HepG2 (cell line): Measurements from ENCODE around the gene TATDN3. TPM values are rescaled to one million over a fixed set of nuclear protein-coding genes. Genes with fewer than 3 reads are reported as not detected.

ENCODE experiments used
- ATAC-seq: fragments of 200-7000 bp; cut with Tn5 transposase; 3 replicates; pipeline ENCODE4 v1.9.1; 2020; ENCODE audit warnings: mild to moderate bottlenecking, moderate library complexity
- BruUV-seq: library from RNA; stranded (reverse); fragments of 400-500 nt; replicated peaks from 2 replicates; lab custom pipeline; 2021; lab: Mats Ljungman, UMichigan
- CTCF ChIA-PET: fragments of 300-600 bp; formaldehyde crosslinking; extraction: SDS; loops from one replicate; lab custom pipeline; 2021; ENCODE audit warnings: low total read pairs, inconsistent platforms, low intra/inter-chr PET ratio; lab: Yijun Ruan, JAX
- POLR2A ChIA-PET: fragments of 350-600 bp; sonication (Branson Sonifier 250); formaldehyde crosslinking; loops from one replicate; lab custom pipeline; 2020; ENCODE audit warnings: antibody characterized with exemption, inconsistent platforms; lab: Yijun Ruan, JAX
- DNase-seq: peaks from one replicate; pipeline ENCODE4 v3.0.0-alpha.2; 2015; ENCODE audit warnings: low spot score
- FAIRE-seq: peaks from 3 replicates; lab custom pipeline; 2011; peaks lifted over from hg19 to GRCh38; lab: Jason Lieb, UNC
- H2AFZ ChIP-seq: one replicate; pipeline ENCODE4 v1.6.1; 2011; ENCODE audit warnings: low read length, inconsistent platforms
- H3K27ac ChIP-seq: fragments of 300-600 bp; 3 replicates; pipeline ENCODE4 v1.8.0; 2011; ENCODE audit warnings: mixed run types, mild to moderate bottlenecking, mixed read lengths, low read length, inconsistent platforms; ENCODE audit not compliant: insufficient read depth; ENCODE audit errors: extremely low read length
- H3K27me3 ChIP-seq, 2 experiments: fragments of 200-600 bp in 1 of 2; 2 replicates in 1 of 2; 3 replicates in 1 of 2; pipeline versions ENCODE4 v1.6.0 to v1.8.0; 2011; ENCODE audit warnings: low read length in 2 of 2, mild to moderate bottlenecking in 2 of 2, moderate library complexity in 2 of 2, inconsistent platforms in 1 of 2; ENCODE audit not compliant: insufficient read depth in 2 of 2, control insufficient read depth in 1 of 2
- H3K36me3 ChIP-seq, 2 experiments: fragments of 200-600 bp in 1 of 2; replicated peaks in 1 of 2; 2 replicates in 1 of 2; 3 replicates in 1 of 2; pipeline versions ENCODE4 v1.5.1 to v1.8.0; 2011; ENCODE audit warnings: low read length in 2 of 2, inconsistent platforms in 1 of 2; ENCODE audit not compliant: insufficient read depth in 2 of 2, control insufficient read depth in 1 of 2
- H3K4me1 ChIP-seq: 2 replicates; pipeline ENCODE4 v1.5.1; 2012; ENCODE audit warnings: low read length, inconsistent platforms; ENCODE audit not compliant: insufficient read depth
- H3K4me2 ChIP-seq: 2 replicates; pipeline ENCODE4 v1.6.0; 2011; ENCODE audit warnings: low read depth, low read length, inconsistent platforms
- H3K4me3 ChIP-seq, 3 experiments: fragments of 200-600 bp in 1 of 3; sonication (generic), shearing (Covaris generic) in 1 of 3; replicated peaks in 1 of 3; 2 replicates each; pipeline ENCODE4 v1.5.1; 2011 to 2016; ENCODE audit warnings: low read length in 3 of 3, inconsistent platforms in 2 of 3, low read depth in 2 of 3, mild to moderate bottlenecking in 2 of 3, control low read depth in 1 of 3, mixed read lengths in 1 of 3; ENCODE audit not compliant: insufficient read depth in 1 of 3
- H3K79me2 ChIP-seq: one replicate; pipeline ENCODE4 v1.6.1; 2011; ENCODE audit warnings: low read length, inconsistent platforms; ENCODE audit not compliant: insufficient read depth
- H3K9ac ChIP-seq: 2 replicates; pipeline ENCODE4 v1.6.0; 2011; ENCODE audit warnings: mild to moderate bottlenecking, low read depth, low read length, inconsistent platforms; ENCODE audit not compliant: insufficient read depth
- H3K9me3 ChIP-seq: 2 replicates; pipeline ENCODE4 v1.5.1; 2012; ENCODE audit warnings: mild to moderate bottlenecking, low read length
- H4K20me1 ChIP-seq: 2 replicates; pipeline ENCODE4 v1.6.0; 2011; ENCODE audit warnings: inconsistent platforms, mild to moderate bottlenecking, low read length, moderate library complexity; ENCODE audit not compliant: insufficient read depth
- ARNT ChIP-seq: fragments of 450-650 bp; IDR thresholded peaks from 2 replicates; pipeline ENCODE4 v1.6.1; 2017
- GATAD1 ChIP-seq: IDR thresholded peaks from 2 replicates; pipeline ENCODE4 v1.6.1; 2016; ENCODE audit warnings: missing genetic modification reagents, missing compliant biosample characterization
- HNRNPK ChIP-seq: fragments of 200-400 bp; formaldehyde crosslinking; IDR thresholded peaks from 2 replicates; pipeline ENCODE4 v1.6.1; 2018; ENCODE audit warnings: low read length, low read depth, moderate library complexity, mild to moderate bottlenecking; ENCODE audit not compliant: poor library complexity, severe bottlenecking
- KLF15 ChIP-seq: sonication (generic); formaldehyde crosslinking; IDR thresholded peaks from 2 replicates; pipeline ENCODE4 v1.8.1; 2023; ENCODE audit warnings: borderline replicate concordance, mild to moderate bottlenecking, inconsistent platforms, missing genetic modification reagents, mixed read lengths
- LCORL ChIP-seq, 2 experiments: fragments of 450-650 bp in 1 of 2; sonication (generic) in 1 of 2; formaldehyde crosslinking in 1 of 2; IDR thresholded peaks; 2 replicates each; pipeline versions ENCODE4 v1.5.0 to v1.6.1; 2017 to 2020; ENCODE audit warnings: antibody characterized with exemption in 1 of 2, missing genetic modification reagents in 1 of 2
- NKX3-1 ChIP-seq: sonication (generic); formaldehyde crosslinking; IDR thresholded peaks from 2 replicates; pipeline ENCODE4 v1.5.0; 2020; ENCODE audit warnings: missing genetic modification reagents
- TCF7L2 ChIP-seq: IDR thresholded peaks from 2 replicates; pipeline ENCODE4 v1.6.1; 2011; ENCODE audit warnings: mild to moderate bottlenecking, low read depth, low read length, moderate library complexity
- ZFP36L1 ChIP-seq: sonication (generic); formaldehyde crosslinking; IDR thresholded peaks from 2 replicates; pipeline ENCODE4 v1.8.0; 2022; ENCODE audit warnings: mild to moderate bottlenecking, missing genetic modification reagents, moderate library complexity
- ZFP82 ChIP-seq: sonication (generic); formaldehyde crosslinking; IDR thresholded peaks from 2 replicates; pipeline ENCODE4 v1.5.1; 2020; ENCODE audit warnings: mild to moderate bottlenecking, missing genetic modification reagents, borderline replicate concordance
- ZNF276 ChIP-seq: sonication (generic); formaldehyde crosslinking; IDR thresholded peaks from 2 replicates; pipeline ENCODE4 v1.4.0; 2020; ENCODE audit warnings: mild to moderate bottlenecking, low read depth, missing genetic modification reagents
- WGBS: methylation state at CpG from one replicate; pipeline ENCODE4 v1.1.6; 2017; ENCODE audit warnings: low lambda C conversion rate; 5-methylcytosine and 5-hydroxymethylcytosine counted together
- in situ Hi-C: cut with HindIII; loops from 2 replicates; pipeline ENCODE4 v1.10.0; 2017; ENCODE audit warnings: low pct_unique_long_range_greater_than_20kb; ENCODE audit not compliant: extremely low pct_ligation_motif_present
- intact Hi-C: fragments of 100-400 bp; cut with micrococcal nuclease; formaldehyde crosslinking; loops from one replicate; pipeline ENCODE4 v1.10.0; 2022; ENCODE audit not compliant: unreplicated experiment
- polyA plus RNA-seq, 8 experiments: library from polyadenylated mRNA; depleted of rRNA in 3 of 8; stranded (reverse) in 7 of 8; unstranded in 1 of 8; fragments of >200 nt; fragmentation: Illumina TruSeq in 4 of 8; extraction: Trizol in 4 of 8; gene quantifications; 2 replicates each; pipeline versions ENCODE4 v1.2.1 to v1.2.3, GENCODE V29; 2011 to 2016; ENCODE audit warnings: low read depth in 4 of 8, missing spikeins in 1 of 8, mixed read lengths in 1 of 8; ENCODE audit not compliant: insufficient read depth in 1 of 8
- total RNA-seq, 5 experiments: library from RNA; depleted of rRNA; stranded (reverse); fragments of >200 nt; fragmentation: Illumina TruSeq; extraction: Trizol; gene quantifications; 2 replicates each; pipeline ENCODE4 v1.2.3, GENCODE V29; 2016; ENCODE audit warnings: low read depth in 1 of 5

TATDN3 gene
- total and polyA plus RNA-seq, 2 of the 13 experiments (the other 11 are each of a cell fraction or from before 2014, with no cell fraction given), result 7.3 to 8.6 TPM

- H3K27me3 ChIP-seq, result no peaks in the 10 kb centered on the region
- no peak for FAIRE-seq
- CTCF ChIA-PET, result no interaction called here
- 93% methylated on average over 3 of the region's 3 CpGs for WGBS
- intact Hi-C loops, result no loop called here
- H3K79me2 ChIP-seq, result no peaks in the 10 kb centered on the region
- H3K4me2 ChIP-seq, result no peak overlapping the region
- peaks cover 1 to 10% of the 10 kb centered on the region in 2 experiments; a peak in 2 of 5 replicates for H3K36me3 ChIP-seq
- POLR2A ChIA-PET, result interaction anchor here (1.8 kb wide), 1 partner anchor 52 kb away, joined by 6 read pairs; the partner anchor contains the start of gene FLVCR1
- H3K9ac ChIP-seq, result no peak overlapping the region
- no peak overlapping the region for H3K27ac ChIP-seq
- H3K9me3 ChIP-seq, result no peaks in the 10 kb centered on the region
- no peak for TF ChIP-seq ZFP36L1 (CRISPR knock-in tag)
- no peak for TF ChIP-seq ZNF276 (CRISPR knock-in tag)
- TF ChIP-seq ARNT, result no peak
- no peak for TF ChIP-seq TCF7L2
- no peak for TF ChIP-seq KLF15 (CRISPR knock-in tag)
- no peak for TF ChIP-seq HNRNPK
- TF ChIP-seq NKX3-1 (CRISPR knock-in tag), result no peak
- no peak for TF ChIP-seq GATAD1 (CRISPR knock-in tag)
- TF ChIP-seq LCORL (IDR thresholded peaks at IDR 0.05), result no peak
- TF ChIP-seq LCORL (CRISPR knock-in tag; IDR thresholded peaks at IDR 0.05), result no peak
- TF ChIP-seq ZFP82, result no peak
- TF ChIP-seq, all 625 proteins: peak for 0
- no TSS peak for BruUV-seq
- no peak overlapping the region for H2AFZ ChIP-seq
- H3K4me1 ChIP-seq, result no peaks in the 10 kb centered on the region
- no peak overlapping the region for H3K4me3 ChIP-seq
- in situ Hi-C loops, result no loop called here
- DNase-seq (no peak), ATAC-seq (no peak)
- H4K20me1 ChIP-seq, result no peaks in the 10 kb centered on the region
These were observed 14.1 kb downstream of the TATDN3 start for GRCh38 chr1:212805767-212806166.
